GM11168 (cell line): ENCODE data around the gene CLIC4.
"Not testable (repeated sequence)": the region's sequence is repeated elsewhere in the genome, so short reads cannot be mapped to it uniquely, and the experiment has no call there.

Experiments used
- in situ Hi-C: fragments of 300-500 bp; cut with MboI; formaldehyde crosslinking; loops from one replicate; pipeline ENCODE4 v1.12.0; 2022; ENCODE audit warnings: low sequenced_read_pairs; ENCODE audit not compliant: unreplicated experiment

CLIC4 gene

GRCh38 chr1:24769656-24770651 is 24.7 kb downstream of the CLIC4 start:
- in situ Hi-C loops = no loop called here

- in situ Hi-C loops = no loop called here
These were observed 25.6 kb downstream of the CLIC4 start for GRCh38 chr1:24770881-24771280.

GRCh38 chr1:24771574-24771973 is 26.3 kb downstream of the CLIC4 start:
- in situ Hi-C loops = no loop called here

- in situ Hi-C loops = no loop called here
These were observed 28.4 kb downstream of the CLIC4 start for GRCh38 chr1:24773618-24774017.

- in situ Hi-C loops = no loop called here
These were observed 30.1 kb downstream of the CLIC4 start for GRCh38 chr1:24775348-24775747.

- in situ Hi-C loops = no loop called here
These were observed 30.7 kb downstream of the CLIC4 start for GRCh38 chr1:24775916-24776315.

- in situ Hi-C loops = no loop called here
These were observed 31.6 kb downstream of the CLIC4 start for GRCh38 chr1:24776821-24777220.

- in situ Hi-C loops = no loop called here
These were observed 32.9 kb downstream of the CLIC4 start for GRCh38 chr1:24778141-24778540.

- in situ Hi-C loops = not testable (repeated sequence)
These were observed 34.0 kb downstream of the CLIC4 start for GRCh38 chr1:24779199-24779598.

GRCh38 chr1:24779689-24780464 is 34.6 kb downstream of the CLIC4 start:
- in situ Hi-C loops = no loop called here

GRCh38 chr1:24780626-24781025 is 35.4 kb downstream of the CLIC4 start:
- in situ Hi-C loops = not testable (repeated sequence)

GRCh38 chr1:24782689-24783088 is 37.4 kb downstream of the CLIC4 start:
- in situ Hi-C loops = no loop called here

- in situ Hi-C loops = no loop called here
These were observed 38.5 kb downstream of the CLIC4 start for GRCh38 chr1:24783713-24784112.

- in situ Hi-C loops = no loop called here
These were observed 40.9 kb downstream of the CLIC4 start for GRCh38 chr1:24786191-24786590.

- in situ Hi-C loops = no loop called here
These were observed 45.2 kb downstream of the CLIC4 start for GRCh38 chr1:24790490-24790889.

- in situ Hi-C loops = no loop called here
These were observed 48.3 kb downstream of the CLIC4 start for GRCh38 chr1:24793447-24794129.

- in situ Hi-C loops = not testable (repeated sequence)
These were observed 48.9 kb downstream of the CLIC4 start for GRCh38 chr1:24794130-24794502.

GRCh38 chr1:24795236-24795635 is 50.0 kb downstream of the CLIC4 start:
- in situ Hi-C loops = no loop called here

- in situ Hi-C loops = no loop called here
These were observed 51.3 kb downstream of the CLIC4 start for GRCh38 chr1:24796524-24796923.

GRCh38 chr1:24799242-24799641 is 54.0 kb downstream of the CLIC4 start:
- in situ Hi-C loops = not testable (repeated sequence)

GRCh38 chr1:24801176-24801575 is 55.9 kb downstream of the CLIC4 start:
- in situ Hi-C loops = no loop called here
